ENCODE measurements around the gene MYRFL. TPM values are rescaled to one million over a fixed set of nuclear protein-coding genes. Genes with fewer than 3 reads are reported as not detected.
A peak's percentile ranks its signal among the peaks of the same experiment; 100 is the strongest.
"Not testable (repeated sequence)": the region's sequence is repeated elsewhere in the genome, so short reads cannot be mapped to it uniquely, and the experiment has no call there.

Gene MYRFL
- total RNA-seq (under 1 TPM in 2 of 4 donors, not detected in 2; 0.20 to 0.36 TPM), polyA plus RNA-seq (0.05 TPM)
- long read RNA-seq, donor 1 = 0 reads
- long read RNA-seq, donor 2 = 0 reads
- long read RNA-seq, donor 3 = 0 reads
- long read RNA-seq, donor 4 = 0 reads

- ATAC-seq (no peak), DNase-seq (no peak)
- intact Hi-C loops (cut with DNase I) = no loop called here
- H3K9me3 ChIP-seq (ENCODE audit: control insufficient read depth, low read length) = no peaks in the 10 kb centered on the region
- H3K27me3 ChIP-seq (ENCODE audit: control insufficient read depth, insufficient read depth) = no peaks in the 10 kb centered on the region
- no peak within 1 kb of the TSS for H3K27ac ChIP-seq (ENCODE audit: low read length)
- no peak within 1 kb of the TSS for H3K4me3 ChIP-seq (ENCODE audit: low read length)
- H3K4me1 ChIP-seq (ENCODE audit: control insufficient read depth, insufficient read depth, low read length) = peaks cover 3% of the 10 kb centered on the region
- 82% methylated on average over 5 of the region's 5 CpGs for WGBS
Observed at GRCh38 chr12:69824966-69825560, at the start of gene MYRFL. TSS of gene MYRFL (plus strand) at chr12:69825227. CDS start at chr12:69825518, 291 bp downstream.

DNA sequence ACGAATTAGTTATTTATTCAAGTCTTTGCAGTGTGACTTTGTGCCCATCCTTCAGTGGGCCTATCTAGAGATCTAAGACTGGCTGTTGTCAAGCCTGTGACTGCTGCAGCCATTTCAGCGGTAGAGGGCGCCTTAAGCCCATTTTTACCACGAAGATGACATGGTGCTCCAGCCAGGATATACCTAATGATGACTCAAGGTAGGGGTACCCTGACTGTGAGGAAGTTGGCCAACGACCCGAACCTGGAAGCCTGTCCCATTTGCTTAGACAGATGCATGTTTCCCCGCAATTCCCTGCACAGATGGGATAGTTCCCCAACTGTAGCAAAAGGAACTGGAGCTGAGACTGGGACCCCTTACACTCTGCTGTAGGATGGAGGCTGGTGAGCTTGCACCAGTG is 45.1 kb upstream of the MYRFL start:
- Histone ChIP-seq H3K27ac (ENCODE audit: low read length) (no peak overlapping the region), H3K4me1 (ENCODE audit: control insufficient read depth, insufficient read depth, low read length) (no peaks in the 10 kb centered on the region), H3K27me3 (ENCODE audit: control insufficient read depth, insufficient read depth) (no peaks in the 10 kb centered on the region), H3K4me3 (ENCODE audit: low read length) (no peak overlapping the region), H3K9me3 (ENCODE audit: control insufficient read depth, low read length) (no peaks in the 10 kb centered on the region)
- intact Hi-C loops (cut with DNase I) = no loop called here
- ATAC-seq = no peak
- DNase-seq = peak in 1 of 3 donors; percentile 28
- 60% methylated on average over 7 of the region's 7 CpGs for WGBS

DNA sequence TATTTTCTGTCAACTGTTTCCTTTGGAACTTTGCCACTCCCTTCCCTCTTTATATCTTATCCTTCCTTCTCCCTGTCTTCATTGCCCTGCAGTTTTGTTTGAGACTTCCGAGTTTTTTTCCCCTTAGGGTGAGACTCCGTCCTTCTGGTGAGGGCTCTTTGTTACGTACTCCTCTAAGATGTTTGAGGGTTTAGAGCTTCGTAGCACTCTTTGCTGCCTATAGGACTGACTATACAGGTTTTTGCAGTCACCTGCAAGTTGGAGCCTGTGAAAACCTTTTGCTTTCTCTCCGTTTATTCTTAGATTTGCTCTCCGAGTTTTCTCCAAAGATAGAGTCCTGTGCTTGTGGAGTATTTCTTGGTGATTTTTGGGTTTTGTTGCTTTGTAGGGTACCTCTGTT is 41.7 kb upstream of the MYRFL start:
- WGBS = 70% methylated on average over 6 of the region's 6 CpGs
- H3K9me3 ChIP-seq (ENCODE audit: control insufficient read depth, low read length) = no peaks in the 10 kb centered on the region
- DNase-seq (no peak), ATAC-seq (no peak)
- intact Hi-C loops (cut with DNase I) = no loop called here
- no peak overlapping the region for H3K27ac ChIP-seq (ENCODE audit: low read length)
- H3K4me3 ChIP-seq (ENCODE audit: low read length) = no peak overlapping the region
- H3K4me1 ChIP-seq (ENCODE audit: control insufficient read depth, insufficient read depth, low read length) = no peaks in the 10 kb centered on the region
- no peaks in the 10 kb centered on the region for H3K27me3 ChIP-seq (ENCODE audit: control insufficient read depth, insufficient read depth)

DNA sequence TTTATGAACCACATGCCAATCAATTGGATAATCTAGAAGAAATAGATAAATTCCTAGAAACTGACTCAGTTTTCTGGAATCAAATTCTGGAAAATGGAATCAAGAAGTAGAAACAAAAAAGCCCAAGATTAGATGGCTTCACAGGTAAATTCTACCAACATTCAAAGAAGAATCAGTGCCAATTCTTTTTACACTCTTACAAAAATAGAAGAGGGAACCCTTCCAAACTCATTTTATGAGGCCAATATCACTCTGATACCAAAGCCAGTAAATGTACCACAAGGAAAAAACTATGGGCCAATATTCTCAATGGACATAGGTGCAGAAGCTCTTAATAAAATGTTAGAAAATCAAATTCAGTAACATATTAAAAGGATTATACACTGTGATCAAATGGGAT is 35.7 kb upstream of the MYRFL start:
- intact Hi-C loops (cut with DNase I) = no loop called here
- ATAC-seq (no peak), DNase-seq (no peak)
- Histone ChIP-seq H3K27me3 (ENCODE audit: control insufficient read depth, insufficient read depth) (no peaks in the 10 kb centered on the region), H3K9me3 (ENCODE audit: control insufficient read depth, low read length) (no peaks in the 10 kb centered on the region), H3K4me3 (ENCODE audit: low read length) (no peak overlapping the region), H3K27ac (ENCODE audit: low read length) (no peak overlapping the region), H3K4me1 (ENCODE audit: control insufficient read depth, insufficient read depth, low read length) (no peaks in the 10 kb centered on the region)

- Histone ChIP-seq H3K9me3 (ENCODE audit: control insufficient read depth, low read length) (no peaks in the 10 kb centered on the region), H3K4me3 (ENCODE audit: low read length) (no peak overlapping the region), H3K27me3 (ENCODE audit: control insufficient read depth, insufficient read depth) (no peaks in the 10 kb centered on the region), H3K4me1 (ENCODE audit: control insufficient read depth, insufficient read depth, low read length) (no peaks in the 10 kb centered on the region), H3K27ac (ENCODE audit: low read length) (no peak overlapping the region)
- intact Hi-C loops (cut with DNase I) = no loop called here
- ATAC-seq (no peak), DNase-seq (no peak)
- 66% methylated on average over 2 of the region's 2 CpGs for WGBS
Observed at GRCh38 chr12:69792533-69792932, 32.5 kb upstream of the MYRFL start.

DNA sequence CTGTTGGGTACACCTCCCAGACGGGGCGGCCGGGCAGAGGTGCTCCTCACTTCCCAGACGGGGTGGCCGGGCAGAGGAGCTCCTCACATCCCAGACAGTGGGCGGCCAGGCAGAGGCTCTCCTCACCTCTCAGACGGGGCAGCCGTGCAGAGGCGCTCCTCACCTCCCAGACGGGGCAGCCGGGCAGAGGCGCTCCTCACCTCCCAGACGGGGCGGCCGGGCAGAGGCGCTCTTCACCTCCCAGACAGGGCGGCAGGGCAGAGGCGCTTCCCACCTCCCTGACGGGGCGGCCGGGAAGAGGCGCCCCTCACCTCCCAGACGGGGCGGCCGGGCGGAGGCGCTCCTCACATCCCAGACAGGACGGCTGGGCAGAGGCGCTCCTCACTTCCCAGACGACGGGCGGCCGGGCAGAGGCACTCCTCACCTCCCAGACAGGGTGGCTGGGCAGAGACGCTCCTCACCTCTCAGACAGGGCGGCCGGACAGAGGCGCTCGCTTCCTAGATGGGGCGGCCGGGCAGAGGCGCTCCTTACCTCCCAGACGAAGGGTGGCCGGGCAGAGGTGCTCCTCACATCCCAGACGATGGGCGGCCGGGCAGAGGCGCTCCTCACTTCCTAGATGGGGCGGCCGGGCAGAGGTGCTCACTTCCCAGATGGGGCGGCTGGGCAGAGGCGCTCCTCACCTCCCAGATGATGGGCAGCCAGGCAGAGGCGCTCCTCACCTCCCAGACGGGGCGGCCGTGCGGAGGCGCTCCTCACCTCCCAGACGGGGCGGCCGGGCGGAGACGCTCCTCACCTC is 17.7 kb upstream of the MYRFL start:
- ATAC-seq; intact Hi-C loops (cut with DNase I); H3K4me3 ChIP-seq (ENCODE audit: low read length); H3K27ac ChIP-seq (ENCODE audit: low read length); H3K9me3 ChIP-seq (ENCODE audit: control insufficient read depth, low read length); H3K27me3 ChIP-seq (ENCODE audit: control insufficient read depth, insufficient read depth); H3K4me1 ChIP-seq (ENCODE audit: control insufficient read depth, insufficient read depth, low read length): not testable (repeated sequence)
- 97% methylated on average over 62 of the region's 62 CpGs for WGBS
- DNase-seq = peak; percentile 13 to 60 (median 30)

- DNase-seq (no peak), ATAC-seq (no peak)
- Histone ChIP-seq H3K4me1 (ENCODE audit: control insufficient read depth, insufficient read depth, low read length) (no peaks in the 10 kb centered on the region), H3K9me3 (ENCODE audit: control insufficient read depth, low read length) (no peaks in the 10 kb centered on the region), H3K4me3 (ENCODE audit: low read length) (no peak overlapping the region), H3K27me3 (ENCODE audit: control insufficient read depth, insufficient read depth) (no peaks in the 10 kb centered on the region), H3K27ac (ENCODE audit: low read length) (no peak overlapping the region)
- intact Hi-C loops (cut with DNase I) = no loop called here
- WGBS = 96% methylated on average over 4 of the region's 4 CpGs
Observed at GRCh38 chr12:69810870-69811498, 14.0 kb upstream of the MYRFL start.

DNA sequence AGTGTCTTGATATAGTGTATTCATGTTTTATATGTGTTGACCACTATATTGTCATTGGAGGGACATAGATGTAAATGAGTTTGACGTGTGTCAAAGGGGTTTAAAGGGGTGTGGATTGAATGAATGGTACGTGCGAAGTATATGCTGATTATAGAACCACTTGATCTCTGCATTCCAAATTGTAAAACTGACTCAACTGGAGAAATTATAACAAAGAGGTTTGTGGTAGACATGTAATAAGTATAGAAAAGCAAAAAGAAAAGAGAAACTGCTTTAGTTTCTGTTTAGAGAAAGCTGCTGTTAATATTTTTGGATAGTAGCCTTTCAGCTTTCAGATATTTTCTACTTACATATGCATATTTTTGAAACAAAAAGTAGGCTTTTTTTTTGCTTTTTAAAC is 8.9 kb upstream of the MYRFL start:
- H3K4me3 ChIP-seq (ENCODE audit: low read length) = no peak overlapping the region
- no peak for ATAC-seq
- H3K27ac ChIP-seq (ENCODE audit: low read length) = no peak overlapping the region
- H3K9me3 ChIP-seq (ENCODE audit: control insufficient read depth, low read length) = no peaks in the 10 kb centered on the region
- H3K4me1 ChIP-seq (ENCODE audit: control insufficient read depth, insufficient read depth, low read length) = peaks cover 1% of the 10 kb centered on the region
- no peak for DNase-seq
- no peaks in the 10 kb centered on the region for H3K27me3 ChIP-seq (ENCODE audit: control insufficient read depth, insufficient read depth)
- WGBS = 84% methylated on average over 3 of the region's 3 CpGs
- intact Hi-C loops (cut with DNase I) = no loop called here

- DNase-seq (no peak), ATAC-seq (no peak)
- Histone ChIP-seq H3K27me3 (ENCODE audit: control insufficient read depth, insufficient read depth) (no peaks in the 10 kb centered on the region), H3K9me3 (ENCODE audit: control insufficient read depth, low read length) (no peaks in the 10 kb centered on the region), H3K27ac (ENCODE audit: low read length) (no peak overlapping the region), H3K4me1 (ENCODE audit: control insufficient read depth, insufficient read depth, low read length) (peaks cover 3% of the 10 kb centered on the region), H3K4me3 (ENCODE audit: low read length) (no peak overlapping the region)
- 32% methylated on average over 6 of the region's 6 CpGs for WGBS
- intact Hi-C loops (cut with DNase I) = no loop called here
Observed at GRCh38 chr12:69821032-69821455, 4.0 kb upstream of the MYRFL start.

DNA sequence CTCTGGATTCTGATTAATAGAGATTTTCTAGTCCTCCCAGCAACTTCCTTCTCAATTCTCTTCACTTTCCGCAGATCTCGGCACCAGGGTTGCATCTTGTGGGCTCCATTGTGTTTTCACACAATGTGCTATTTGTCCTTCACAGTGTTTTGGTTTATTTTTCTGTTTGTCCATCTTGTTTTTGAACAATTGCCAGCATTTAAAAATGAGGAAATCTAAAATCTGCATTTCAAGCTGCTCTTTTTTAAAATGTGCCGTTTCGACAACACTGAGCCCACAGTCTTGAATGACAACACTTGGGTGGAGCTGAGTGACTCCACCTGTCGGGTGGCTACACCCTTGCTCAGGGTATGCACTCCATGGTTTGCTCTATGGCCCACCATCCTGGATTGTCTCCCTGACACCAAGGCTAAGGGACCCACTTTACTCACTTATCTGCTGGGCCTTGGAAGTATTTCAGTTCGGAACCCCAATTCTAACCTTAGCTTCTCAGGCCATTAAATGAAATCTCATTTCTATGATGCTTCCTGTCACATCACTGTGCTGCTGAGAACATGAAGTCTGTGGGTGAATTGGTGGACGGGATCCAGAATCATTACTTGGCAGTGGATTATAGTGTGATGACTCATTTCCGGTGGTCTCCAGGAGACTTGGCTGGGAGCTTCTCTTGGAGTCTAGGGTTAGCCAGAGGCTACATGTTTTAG is 3.4 kb upstream of the MYRFL start:
- Histone ChIP-seq H3K27me3 (ENCODE audit: control insufficient read depth, insufficient read depth) (no peaks in the 10 kb centered on the region), H3K4me1 (ENCODE audit: control insufficient read depth, insufficient read depth, low read length) (peaks cover 3% of the 10 kb centered on the region), H3K27ac (ENCODE audit: low read length) (no peak overlapping the region), H3K9me3 (ENCODE audit: control insufficient read depth, low read length) (no peaks in the 10 kb centered on the region), H3K4me3 (ENCODE audit: low read length) (no peak overlapping the region)
- no peak for DNase-seq
- intact Hi-C loops (cut with DNase I) = no loop called here
- WGBS = 30% methylated on average over 8 of the region's 8 CpGs
- ATAC-seq = peak in 1 of 2 donors; percentile 33
